GM18511 (cell line): ENCODE measurements around the gene RGS1.
A peak's percentile ranks its signal among the peaks of the same experiment; 100 is the strongest.

Experiments used
- ATAC-seq: cut with Tn5 transposase; IDR thresholded peaks from one replicate; pipeline ENCODE4 v1.9.1; 2021; ENCODE audit warnings: mild to moderate bottlenecking, moderate library complexity; ENCODE audit not compliant: unreplicated experiment

The RGS1 gene

GRCh38 chr1:192575499-192576189 is at the start of gene RGS1:
TSS of gene RGS1 (plus strand) at chr1:192575773. CDS start at chr1:192575793, 20 bp downstream.
- ATAC-seq: peak; percentile 81

GRCh38 chr1:192527111-192527795 is 48.3 kb upstream of the RGS1 start:
- ATAC-seq: no peak

- peak; percentile 37 for ATAC-seq
Measured at GRCh38 chr1:192527950-192528349, 47.6 kb upstream of the RGS1 start.

GRCh38 chr1:192529031-192529755 is 46.4 kb upstream of the RGS1 start:
- ATAC-seq: no peak

GRCh38 chr1:192529811-192530210 is 45.8 kb upstream of the RGS1 start:
- ATAC-seq: no peak

GRCh38 chr1:192530254-192530653 is 45.3 kb upstream of the RGS1 start:
- peak; percentile 95 for ATAC-seq

GRCh38 chr1:192531037-192531703 is 44.4 kb upstream of the RGS1 start:
- peak; percentile 66 for ATAC-seq

GRCh38 chr1:192534666-192535065 is 40.9 kb upstream of the RGS1 start:
- ATAC-seq: no peak

- ATAC-seq: no peak
Measured at GRCh38 chr1:192535916-192536664, 39.5 kb upstream of the RGS1 start.

GRCh38 chr1:192538407-192539296 is 36.9 kb upstream of the RGS1 start:
- ATAC-seq: peak; percentile 88

- ATAC-seq: peak; percentile 7
Measured at GRCh38 chr1:192539297-192540092, 36.1 kb upstream of the RGS1 start.

GRCh38 chr1:192543445-192543844 is 32.1 kb upstream of the RGS1 start:
- ATAC-seq: no peak

GRCh38 chr1:192545896-192546521 is 29.6 kb upstream of the RGS1 start:
- ATAC-seq: peak; percentile 55

- no peak for ATAC-seq
Measured at GRCh38 chr1:192546596-192547190, 28.9 kb upstream of the RGS1 start.

- no peak for ATAC-seq
Measured at GRCh38 chr1:192547501-192547900, 28.1 kb upstream of the RGS1 start.

- ATAC-seq: no peak
Measured at GRCh38 chr1:192549937-192550336, 25.6 kb upstream of the RGS1 start.

- ATAC-seq: peak; percentile 68
Measured at GRCh38 chr1:192550922-192551534, 24.5 kb upstream of the RGS1 start.
